Sigmoid colon (tissue), 7 donors: ENCODE measurements around the gene PARVB. TPM values are rescaled to one million over a fixed set of nuclear protein-coding genes. Genes with fewer than 3 reads are reported as not detected.
A peak's percentile ranks its signal among the peaks of the same experiment; 100 is the strongest.

ENCODE experiments used
- DNase-seq: peaks from one replicate; pipeline ENCODE4 v3.0.0-alpha.2; 2019
- H3K27ac ChIP-seq, 4 donors: fragments of 200-600 bp; sonication (generic); one replicate each; pipeline ENCODE4 v1.5.1; 2016 to 2019; ENCODE audit warnings: mild to moderate bottlenecking in 1 of 4
- H3K27me3 ChIP-seq, 3 donors: fragments of 200-600 bp; sonication (generic); one replicate each; pipeline ENCODE4 v1.5.1; 2019; ENCODE audit warnings: mild to moderate bottlenecking in 1 of 3
- H3K36me3 ChIP-seq, 4 donors: fragments of 200-600 bp; sonication (generic); one replicate each; pipeline ENCODE4 v1.5.1; 2016 to 2019
- H3K4me1 ChIP-seq, 4 donors: fragments of 200-600 bp; sonication (generic); one replicate each; pipeline ENCODE4 v1.5.1; 2017 to 2019
- H3K4me3 ChIP-seq, 4 donors: fragments of 200-600 bp; sonication (generic); one replicate each; pipeline ENCODE4 v1.5.1; 2017 to 2019; ENCODE audit warnings: mild to moderate bottlenecking in 2 of 4, moderate library complexity in 1 of 4
- H3K9me3 ChIP-seq, 4 donors: fragments of 200-600 bp in 3 of 4; sonication (generic) in 3 of 4; one replicate each; pipeline versions ENCODE4 v1.5.1 to v1.6.1; 2013 to 2019
- CTCF ChIP-seq, 4 experiments: fragments of 450-650 bp in 3 of 4; fragments of 200-600 bp in 1 of 4; IDR thresholded peaks; one replicate each; pipeline ENCODE4 v1.5.1; 2016 to 2019; ENCODE audit warnings: antibody characterized with exemption in 4 of 4, mild to moderate bottlenecking in 3 of 4, moderate library complexity in 2 of 4
- EP300 ChIP-seq, 4 donors: sonication (generic); formaldehyde crosslinking; IDR thresholded peaks; one replicate each; pipeline ENCODE4 v1.6.1; 2017; ENCODE audit warnings: antibody characterized with exemption in 4 of 4
- POLR2A ChIP-seq, 2 donors: fragments of 450-650 bp; IDR thresholded peaks; one replicate each; pipeline ENCODE4 v1.6.1; 2016; ENCODE audit warnings: antibody characterized with exemption in 2 of 2, mild to moderate bottlenecking in 2 of 2, moderate library complexity in 2 of 2
- POLR2AphosphoS5 ChIP-seq, 4 donors: sonication (generic); formaldehyde crosslinking; IDR thresholded peaks; one replicate each; pipeline ENCODE4 v1.6.1; 2017; ENCODE audit warnings: antibody characterized with exemption in 4 of 4
- WGBS, 2 donors: extraction: QIAGEN DNeasy Blood & Tissue Kit; methylation state at CpG; one replicate each; pipeline ENCODE4 v1.1.7; 2013; 5-methylcytosine and 5-hydroxymethylcytosine counted together
- intact Hi-C: fragments of 100-400 bp; cut with DNase I; formaldehyde crosslinking; loops from one replicate; pipeline ENCODE4 v1.15.1; 2023
- polyA plus RNA-seq, 3 donors: library from polyadenylated mRNA; stranded (reverse); fragments of 200-250 nt; gene quantifications; one replicate each; pipeline ENCODE4 v1.2.3, GENCODE V29; 2013
- total RNA-seq, 4 donors: library from RNA; depleted of rRNA; stranded (reverse); fragments of >200 nt; gene quantifications; one replicate each; pipeline ENCODE4 v1.1.0, GENCODE V29; 2016
- donor health status: healthy with polysubstance abuse.
- donor health status: Bipolar disorder and iron deficiency.
- donor health status: healthy.

The PARVB gene
- total and polyA plus RNA-seq, 7 donors: 6.9 to 21.6 (median 18.9) TPM

DNA sequence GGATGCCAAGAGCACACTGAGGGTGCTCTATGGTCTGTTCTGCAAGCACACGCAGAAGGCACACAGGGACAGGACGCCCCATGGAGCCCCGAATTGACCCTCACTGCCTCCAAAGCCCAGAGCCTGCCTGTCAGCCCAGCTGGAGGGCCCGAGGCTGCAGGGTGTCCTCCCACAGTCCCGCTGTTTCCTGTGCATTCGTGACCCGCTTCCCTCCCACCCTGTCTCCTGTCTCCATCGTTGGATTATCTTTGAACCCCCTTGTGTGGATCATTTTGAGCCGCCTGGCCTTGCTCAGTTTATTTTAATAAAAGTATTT is 182.2 kb downstream of the PARVB start:
- Histone ChIP-seq H3K4me3 (no peak overlapping the region), H3K9me3 (peaks cover 0 to 5% (median 0%) of the 10 kb centered on the region in 4 donors), H3K27ac (no peak overlapping the region), H3K4me1 (peaks cover 0 to 18% (median 7%) of the 10 kb centered on the region in 4 donors), H3K27me3 (no peaks in the 10 kb centered on the region), H3K36me3 (no peaks in the 10 kb centered on the region)
- intact Hi-C loops: no loop called here
- no peak for TF ChIP-seq POLR2A (IDR thresholded peaks at IDR 0.05)
- no peak for TF ChIP-seq POLR2AphosphoS5 (IDR thresholded peaks at IDR 0.05)
- no peak for TF ChIP-seq EP300 (IDR thresholded peaks at IDR 0.05)
- TF ChIP-seq CTCF (IDR thresholded peaks at IDR 0.05): no peak
- DNase-seq: no peak
- 76 to 87% methylated on average over 9 of the region's 9 CpGs for WGBS, 2 donors

GRCh38 chr22:44206696-44207095 is 182.6 kb downstream of the PARVB start:
- Histone ChIP-seq H3K27ac (no peak overlapping the region), H3K4me3 (no peak overlapping the region), H3K4me1 (peaks cover 0 to 20% (median 9%) of the 10 kb centered on the region in 4 donors), H3K9me3 (peaks cover 0 to 5% (median 0%) of the 10 kb centered on the region in 4 donors), H3K27me3 (no peaks in the 10 kb centered on the region), H3K36me3 (no peaks in the 10 kb centered on the region)
- 73 to 88% methylated on average over 8 of the region's 8 CpGs for WGBS, 2 donors
- no peak for TF ChIP-seq CTCF (IDR thresholded peaks at IDR 0.05)
- TF ChIP-seq EP300 (IDR thresholded peaks at IDR 0.05): no peak
- TF ChIP-seq POLR2AphosphoS5 (IDR thresholded peaks at IDR 0.05): no peak
- no peak for TF ChIP-seq POLR2A (IDR thresholded peaks at IDR 0.05)
- intact Hi-C loops: no loop called here
- DNase-seq: peak; percentile 54

GRCh38 chr22:44207173-44207980 is 183.3 kb downstream of the PARVB start:
- Histone ChIP-seq H3K9me3 (peaks cover 0 to 5% (median 0%) of the 10 kb centered on the region in 4 donors), H3K27me3 (no peaks in the 10 kb centered on the region), H3K36me3 (no peaks in the 10 kb centered on the region), H3K4me1 (peaks cover 0 to 20% (median 12%) of the 10 kb centered on the region in 4 donors), H3K27ac (no peak overlapping the region), H3K4me3 (no peak overlapping the region)
- WGBS, 2 donors: 66 to 84% methylated on average over 16 of the region's 16 CpGs
- TF ChIP-seq POLR2AphosphoS5 (IDR thresholded peaks at IDR 0.05) (no peak), POLR2A (IDR thresholded peaks at IDR 0.05) (no peak), CTCF (IDR thresholded peaks at IDR 0.05) (no peak), EP300 (IDR thresholded peaks at IDR 0.05) (no peak)
- intact Hi-C loops: no loop called here
- DNase-seq: peak; percentile 53

GRCh38 chr22:44207981-44208317 is 183.8 kb downstream of the PARVB start:
- DNase-seq: no peak
- H3K4me3 ChIP-seq: no peak overlapping the region
- intact Hi-C loops: no loop called here
- TF ChIP-seq CTCF (IDR thresholded peaks at IDR 0.05): no peak
- TF ChIP-seq POLR2A (IDR thresholded peaks at IDR 0.05): no peak
- TF ChIP-seq POLR2AphosphoS5 (IDR thresholded peaks at IDR 0.05): no peak
- TF ChIP-seq EP300 (IDR thresholded peaks at IDR 0.05): no peak
- peaks cover 0 to 20% (median 14%) of the 10 kb centered on the region in 4 donors for H3K4me1 ChIP-seq
- no peaks in the 10 kb centered on the region for H3K36me3 ChIP-seq
- H3K9me3 ChIP-seq: peaks cover 0 to 5% (median 0%) of the 10 kb centered on the region in 4 donors
- 66 to 79% methylated on average over 4 of the region's 4 CpGs for WGBS, 2 donors
- H3K27ac ChIP-seq: no peak overlapping the region
- H3K27me3 ChIP-seq: no peaks in the 10 kb centered on the region
